NCI-H2107 treated with DMSO at 0.1 percent for 48 hours (cell line): ENCODE measurements around the gene IL36B.

Experiments used
- DNase-seq: peaks from one replicate; lab custom pipeline; 2025; ENCODE audit not compliant: unreplicated experiment; lab: John Stamatoyannopoulos, UW

Gene IL36B

GRCh38 chr2:113056521-113056920 lies 3.9 kb upstream of the IL36B start:
- no peak for DNase-seq

DNA sequence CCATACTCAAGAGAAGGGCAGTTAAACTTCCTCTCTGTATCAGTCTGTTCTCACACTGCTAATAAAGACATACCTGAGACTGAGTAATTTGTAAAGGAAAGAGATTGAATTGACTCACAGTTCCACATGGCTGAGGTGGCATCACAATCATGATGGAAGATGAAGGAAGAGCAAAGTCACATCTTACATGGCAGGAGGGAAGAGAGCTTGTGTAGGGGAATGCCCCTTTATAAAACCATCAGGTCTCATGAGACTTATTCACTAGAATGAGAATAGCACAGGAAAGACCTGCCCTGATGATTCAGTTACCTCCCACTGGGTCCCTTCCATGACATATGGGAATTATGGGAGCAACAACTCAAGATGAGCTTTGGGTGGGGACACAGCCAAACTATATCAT lies 1.4 kb upstream of the IL36B start:
- DNase-seq = no peak

DNA sequence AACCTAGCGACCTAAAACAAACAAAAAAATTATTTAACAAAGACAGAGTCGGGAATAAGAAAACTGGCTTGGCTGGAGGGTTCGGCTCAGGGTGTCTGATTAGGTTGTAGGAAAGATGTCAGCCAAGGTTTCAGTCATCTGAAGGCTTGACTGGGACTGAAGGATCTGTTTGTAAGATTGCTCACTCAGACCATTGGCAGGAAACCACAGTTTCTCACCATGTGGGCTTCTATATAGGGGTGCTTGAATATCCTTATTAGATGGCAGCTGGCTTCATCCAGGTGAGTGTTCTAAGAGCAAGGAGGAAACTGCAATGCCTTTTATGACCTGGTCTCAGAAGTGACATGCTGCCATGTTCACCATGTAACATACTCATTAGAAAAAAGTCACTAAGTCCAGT lies 999 bp upstream of the IL36B start:
- DNase-seq = no peak

DNA sequence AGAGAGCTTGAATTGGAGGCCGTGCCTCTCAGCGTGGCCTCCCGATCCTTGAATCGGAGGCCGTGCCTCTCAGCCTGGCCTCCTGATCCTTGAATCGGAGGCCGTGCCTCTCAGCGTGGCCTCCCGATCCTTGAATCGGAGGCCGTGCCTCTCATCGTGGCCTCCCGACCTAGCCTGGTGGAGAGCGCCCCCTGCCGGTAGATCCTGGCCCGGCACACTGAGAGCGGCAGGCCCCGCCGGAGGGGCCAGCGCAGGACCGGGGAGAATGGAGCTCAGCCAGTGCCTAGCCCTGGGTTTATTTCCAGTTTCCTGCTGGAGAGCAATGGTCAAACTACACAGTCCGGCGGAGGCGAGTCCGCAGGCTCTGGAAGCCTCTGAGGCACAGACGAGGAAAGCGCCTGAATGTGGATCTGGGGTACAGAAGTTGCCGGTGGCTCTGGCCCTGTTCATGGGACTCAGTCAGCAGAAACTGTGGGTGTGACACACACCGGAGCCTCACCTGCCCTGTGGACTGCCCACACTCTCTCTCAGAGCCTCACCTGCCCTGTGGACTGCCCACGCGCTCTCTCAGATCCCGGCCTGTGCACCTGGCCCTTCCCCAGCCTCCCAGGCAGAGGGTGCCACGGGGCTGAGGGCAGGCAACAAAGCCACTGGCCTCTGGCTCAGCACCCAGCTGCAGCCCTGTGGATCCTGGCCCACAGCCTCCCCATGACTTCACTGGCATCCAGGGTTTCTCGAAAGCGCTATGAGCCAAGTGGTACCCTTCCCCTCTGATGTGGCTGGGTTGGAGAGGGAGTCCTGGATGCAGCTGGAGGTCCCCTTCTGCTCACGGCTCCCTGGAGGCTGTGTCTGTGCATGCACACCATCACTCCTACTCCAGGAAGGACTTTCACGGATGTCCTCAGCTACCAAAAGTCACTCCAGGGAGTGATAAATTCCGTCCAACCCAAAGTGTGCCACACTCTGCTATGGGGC lies 1.5 kb downstream of the IL36B start:
- DNase-seq = no peak

- no peak for DNase-seq
These were observed 6.2 kb downstream of the IL36B start for GRCh38 chr2:113046465-113046864.

DNA sequence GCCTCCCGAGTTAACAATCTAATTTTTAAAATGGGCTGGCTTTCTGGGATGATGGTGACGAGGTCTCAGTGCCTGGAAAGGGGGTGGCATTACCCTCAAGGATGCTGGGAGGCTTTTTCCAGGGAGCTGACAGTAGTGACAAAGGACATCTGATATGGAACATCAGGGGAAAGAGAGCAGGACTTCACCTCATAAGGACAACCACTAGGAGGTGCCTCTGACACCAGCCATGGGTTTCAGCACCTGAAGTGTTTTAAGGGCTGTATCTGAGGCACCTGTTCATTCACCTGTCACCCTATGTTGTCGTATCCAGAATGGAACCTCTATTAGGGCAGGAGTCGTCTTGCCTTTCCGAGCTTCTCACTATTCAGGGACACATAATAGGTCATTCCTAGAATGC lies 10.8 kb downstream of the IL36B start:
- DNase-seq = no peak

GRCh38 chr2:113039719-113040118 lies 12.9 kb downstream of the IL36B start:
- no peak for DNase-seq

DNA sequence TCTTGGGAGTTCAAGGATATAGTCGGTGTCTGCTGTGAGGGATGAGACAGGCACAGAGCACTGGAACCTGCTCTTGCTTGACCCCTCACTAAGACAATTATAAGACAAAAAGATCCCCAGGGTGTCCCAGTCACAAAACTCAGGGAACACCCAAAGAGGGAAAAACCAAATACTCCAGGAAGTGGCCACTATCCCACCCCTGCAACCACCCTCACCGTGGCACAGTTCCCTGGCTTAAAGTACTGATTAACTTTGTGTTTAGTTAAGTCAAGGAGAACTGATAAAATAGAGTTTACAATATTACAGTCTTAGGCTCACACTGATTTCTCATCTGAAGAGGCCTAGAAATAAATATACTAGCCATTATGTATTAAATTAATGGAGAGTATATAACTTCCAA lies 13.5 kb downstream of the IL36B start:
- no peak for DNase-seq

GRCh38 chr2:113038291-113038690 lies 14.4 kb downstream of the IL36B start:
- no peak for DNase-seq

GRCh38 chr2:113036763-113037162 lies 15.9 kb downstream of the IL36B start:
- no peak for DNase-seq

DNA sequence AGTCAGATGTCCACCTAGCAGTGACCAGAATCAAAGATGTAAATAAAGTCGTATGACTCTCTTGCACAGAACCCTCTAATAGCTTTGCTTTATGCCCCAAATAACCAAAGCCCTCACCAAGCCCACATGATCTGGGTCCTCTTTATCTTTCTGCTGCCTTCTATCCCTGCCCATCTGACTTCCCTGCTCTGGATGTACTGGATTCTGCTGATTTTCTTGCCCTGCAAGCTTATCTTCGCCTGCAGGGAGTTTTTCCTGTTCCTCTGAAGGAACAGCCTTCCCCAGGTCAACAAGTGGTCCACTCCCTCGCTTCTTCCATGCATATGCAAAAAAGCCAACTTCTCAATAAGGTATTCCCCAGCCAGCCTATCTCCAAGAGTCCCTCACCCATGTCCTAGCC lies 18.7 kb downstream of the IL36B start:
- DNase-seq = no peak

GRCh38 chr2:113032737-113033136 lies 19.9 kb downstream of the IL36B start:
- DNase-seq = no peak

- no peak for DNase-seq
These were observed 24.6 kb downstream of the IL36B start for GRCh38 chr2:113028112-113028511.

DNA sequence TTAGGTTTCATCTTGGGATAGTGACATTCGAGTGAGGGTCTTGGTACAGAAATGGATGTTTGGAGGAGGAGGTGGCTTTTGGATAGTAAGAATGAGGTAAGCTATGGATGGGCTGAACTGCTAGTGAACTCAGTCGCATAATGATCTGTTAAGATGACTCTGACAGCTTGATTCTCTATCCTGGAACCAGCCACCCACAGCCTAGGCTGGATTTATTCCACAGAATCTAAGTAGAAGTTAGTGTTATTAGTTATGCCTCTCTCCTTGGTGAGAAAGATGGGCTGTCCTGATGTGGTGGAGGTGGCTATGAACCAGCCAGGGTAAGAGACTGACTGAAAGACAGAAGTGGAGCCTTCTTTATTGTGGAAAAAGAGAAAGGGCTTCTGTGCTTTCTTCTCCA lies 25.0 kb downstream of the IL36B start:
- no peak for DNase-seq

DNA sequence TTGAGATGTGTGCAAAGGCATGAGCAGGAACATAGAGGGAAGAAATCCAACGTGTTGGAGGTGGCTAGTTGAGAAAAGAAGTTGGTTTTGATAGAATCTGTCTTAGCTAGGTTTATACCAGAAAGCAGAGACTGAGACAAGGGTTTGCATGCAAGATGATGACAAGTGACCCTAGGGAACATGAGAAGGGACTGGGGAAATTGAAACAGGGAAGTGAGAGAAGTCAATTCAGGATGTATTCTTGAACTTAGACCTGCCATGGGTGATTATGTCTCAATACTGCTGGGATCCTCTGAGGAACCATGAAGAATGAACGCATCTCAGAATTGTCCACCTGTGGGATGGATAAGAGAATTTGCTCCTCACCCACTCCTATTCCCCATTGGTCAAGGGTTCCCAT lies 26.9 kb downstream of the IL36B start:
- no peak for DNase-seq

- no peak for DNase-seq
These were observed 27.9 kb downstream of the IL36B start for GRCh38 chr2:113024764-113025163.

GRCh38 chr2:113021312-113021711 lies 31.4 kb downstream of the IL36B start:
- DNase-seq = no peak

- no peak for DNase-seq
These were observed 34.2 kb downstream of the IL36B start for GRCh38 chr2:113018509-113018908.

GRCh38 chr2:113015655-113016054 lies 37.0 kb downstream of the IL36B start:
- no peak for DNase-seq

GRCh38 chr2:113015042-113015441 lies 37.6 kb downstream of the IL36B start:
- no peak for DNase-seq

DNA sequence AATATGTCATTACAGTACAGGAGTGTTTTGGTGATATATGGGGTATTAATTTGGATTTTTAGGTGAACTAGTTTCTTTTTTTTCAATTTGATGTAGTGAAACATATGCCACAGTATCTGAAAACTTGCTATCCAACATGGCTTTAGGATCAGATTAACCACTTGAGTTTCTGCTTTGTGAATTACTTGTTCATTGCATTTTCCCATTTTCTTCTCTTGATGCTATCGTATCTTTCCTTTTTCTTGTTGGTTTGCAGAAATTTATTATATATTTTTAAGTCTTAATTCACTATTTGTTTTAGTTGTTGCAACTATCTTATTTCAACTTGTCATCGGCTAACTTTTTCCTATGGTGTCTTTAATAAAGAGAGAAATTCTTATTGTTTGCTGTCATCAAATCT lies 38.6 kb downstream of the IL36B start:
- no peak for DNase-seq

DNA sequence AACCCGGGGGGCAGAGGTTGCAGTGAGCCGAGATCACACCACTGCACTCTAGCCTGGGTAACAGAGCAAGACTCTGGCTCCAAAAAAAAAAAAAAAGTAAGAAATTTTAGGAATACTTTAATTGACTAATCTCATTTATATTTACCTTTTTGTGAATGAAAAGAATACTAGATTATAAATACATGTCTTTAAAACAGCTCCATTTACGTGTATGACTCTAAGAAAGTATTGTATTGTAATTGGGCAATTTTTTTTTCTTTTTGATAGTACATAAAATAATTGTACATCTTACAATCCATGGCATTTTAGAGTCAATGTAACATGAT lies 39.4 kb downstream of the IL36B start:
- no peak for DNase-seq
